GM23248 (cell line): ENCODE measurements around the gene DMGDH. TPM values are rescaled to one million over a fixed set of nuclear protein-coding genes. Genes with fewer than 3 reads are reported as not detected.

Experiments
- DNase-seq: peaks from one replicate; pipeline ENCODE4 v3.0.0-alpha.2; 2015
- H2AFZ ChIP-seq: fragments of 200-600 bp; sonication (generic); 2 replicates; pipeline ENCODE4 v1.6.1; 2016; ENCODE audit warnings: antibody characterized with exemption
- H3F3A ChIP-seq: fragments of 200-600 bp; sonication (generic); 2 replicates; pipeline ENCODE4 v1.6.1; 2016; ENCODE audit warnings: mild to moderate bottlenecking, antibody characterized with exemption, mixed run types; ENCODE audit not compliant: insufficient read depth
- H3K27ac ChIP-seq: fragments of 200-600 bp; sonication (generic); 2 replicates; pipeline ENCODE4 v1.5.1; 2016; ENCODE audit warnings: mild to moderate bottlenecking
- H3K27me3 ChIP-seq: fragments of 200-600 bp; sonication (generic); replicated peaks from 2 replicates; pipeline ENCODE4 v1.6.1; 2016; ENCODE audit warnings: mild to moderate bottlenecking; ENCODE audit not compliant: insufficient read depth
- H3K36me3 ChIP-seq: fragments of 200-600 bp; sonication (generic); 2 replicates; pipeline ENCODE4 v1.6.1; 2016; ENCODE audit warnings: low read depth, mild to moderate bottlenecking
- H3K4me1 ChIP-seq: fragments of 200-600 bp; sonication (generic); 2 replicates; pipeline ENCODE4 v1.6.1; 2016; ENCODE audit warnings: mild to moderate bottlenecking; ENCODE audit not compliant: insufficient read depth
- H3K4me2 ChIP-seq: fragments of 200-600 bp; sonication (generic); one replicate; pipeline ENCODE4 v1.6.1; 2016; ENCODE audit warnings: mild to moderate bottlenecking; ENCODE audit not compliant: unreplicated experiment
- H3K4me3 ChIP-seq: fragments of 200-600 bp; sonication (generic); 2 replicates; pipeline ENCODE4 v1.5.1; 2016; ENCODE audit warnings: mild to moderate bottlenecking
- H3K79me2 ChIP-seq: fragments of 200-600 bp; sonication (generic); 2 replicates; pipeline ENCODE4 v1.6.1; 2016; ENCODE audit warnings: mild to moderate bottlenecking; ENCODE audit not compliant: insufficient read depth
- H3K9ac ChIP-seq: fragments of 200-600 bp; sonication (generic); 2 replicates; pipeline ENCODE4 v1.6.1; 2016; ENCODE audit warnings: mild to moderate bottlenecking
- H3K9me2 ChIP-seq: fragments of 200-600 bp; sonication (generic); 2 replicates; pipeline ENCODE4 v1.6.1; 2016; ENCODE audit warnings: mixed run types, mild to moderate bottlenecking, moderate library complexity; ENCODE audit not compliant: insufficient read depth
- H3K9me3 ChIP-seq: fragments of 200-600 bp; sonication (generic); one replicate; pipeline ENCODE4 v1.6.1; 2017; ENCODE audit warnings: low read depth
- H4K20me1 ChIP-seq: fragments of 200-600 bp; sonication (generic); 2 replicates; pipeline ENCODE4 v1.6.0; 2016; ENCODE audit not compliant: insufficient read depth
- EZH2 ChIP-seq: fragments of 200-600 bp; sonication (generic); IDR thresholded peaks from 2 replicates; pipeline ENCODE4 v1.6.1; 2018; ENCODE audit warnings: antibody characterized with exemption, mild to moderate bottlenecking; ENCODE audit not compliant: insufficient read depth, poor library complexity, severe bottlenecking
- EZH2phosphoT487 ChIP-seq: fragments of 200-600 bp; sonication (generic); IDR thresholded peaks from 2 replicates; pipeline ENCODE4 v1.6.1; 2018; ENCODE audit warnings: antibody characterized with exemption, moderate library complexity, mild to moderate bottlenecking, low read depth; ENCODE audit not compliant: insufficient read depth
- WGBS, 2 experiments: methylation state at CpG; one replicate each; pipeline ENCODE4 v1.1.6; 2015 to 2017; ENCODE audit warnings: low lambda C conversion rate in 2 of 2, low coverage in 1 of 2; ENCODE audit errors: missing lambda C conversion rate in 2 of 2; 5-methylcytosine and 5-hydroxymethylcytosine counted together
- in situ Hi-C: fragments of 300-500 bp; cut with MboI; formaldehyde crosslinking; loops from 2 replicates; pipeline ENCODE4 v1.15.0; 2020
- polyA plus RNA-seq: library from polyadenylated mRNA; unstranded; fragments of >200 nt; fragmentation: Nextera tagmentation; extraction: Ambion mirVana; gene quantifications from 2 replicates; pipeline ENCODE4 v1.2.1, GENCODE V29; 2016
- total RNA-seq: library from RNA; depleted of rRNA; stranded (reverse); fragments of >200 nt; shearing (Covaris generic); gene quantifications from 2 replicates; pipeline ENCODE4 v1.2.3, GENCODE V29; 2014

Gene DMGDH
- total and polyA plus RNA-seq, 2 experiments from 2014 or later: 1.5 to 1.6 TPM

DNA sequence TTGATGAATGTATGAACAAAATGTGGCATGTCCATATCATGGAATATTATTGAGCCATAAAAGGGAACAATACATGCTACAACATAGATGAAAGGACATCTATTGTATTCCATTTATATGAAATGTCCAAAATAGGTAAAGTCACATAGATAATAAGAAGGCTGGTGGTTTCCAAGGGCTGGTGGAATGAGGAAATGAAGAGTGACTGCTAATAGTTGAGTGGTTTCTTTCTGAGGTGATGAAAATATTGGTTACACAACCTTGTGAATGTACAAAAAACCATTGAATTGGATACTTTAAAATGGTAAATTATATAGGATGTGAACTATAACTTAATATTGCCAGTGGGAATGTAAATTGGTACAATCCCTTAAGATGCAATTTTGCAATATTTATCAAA lies 89.6 kb downstream of the DMGDH start:
- no peak overlapping the region for H3K27ac ChIP-seq
- no peak overlapping the region for H3K9ac ChIP-seq
- H3K4me3 ChIP-seq: no peak overlapping the region
- no peaks in the 10 kb centered on the region; the same call in 1 of the 2 replicates for H3K9me2 ChIP-seq
- no peaks in the 10 kb centered on the region for H4K20me1 ChIP-seq
- no peaks in the 10 kb centered on the region for H3K9me3 ChIP-seq
- no peaks in the 10 kb centered on the region for H3K36me3 ChIP-seq
- H3K27me3 ChIP-seq: no peaks in the 10 kb centered on the region
- H3K4me1 ChIP-seq: 0 out of 2 replicates have a peak, but pooled peaks cover 6% of the 10 kb centered on the region
- no peak overlapping the region for H2AFZ ChIP-seq
- no peak for DNase-seq
- H3K79me2 ChIP-seq: peaks cover 17% of the 10 kb centered on the region; the same call in 1 of the 2 replicates
- peaks cover 13% of the 10 kb centered on the region for H3F3A ChIP-seq
- TF ChIP-seq EZH2: no peak
- no peak for TF ChIP-seq EZH2phosphoT487
- in situ Hi-C loops: no loop called here
- no peak overlapping the region for H3K4me2 ChIP-seq

DNA sequence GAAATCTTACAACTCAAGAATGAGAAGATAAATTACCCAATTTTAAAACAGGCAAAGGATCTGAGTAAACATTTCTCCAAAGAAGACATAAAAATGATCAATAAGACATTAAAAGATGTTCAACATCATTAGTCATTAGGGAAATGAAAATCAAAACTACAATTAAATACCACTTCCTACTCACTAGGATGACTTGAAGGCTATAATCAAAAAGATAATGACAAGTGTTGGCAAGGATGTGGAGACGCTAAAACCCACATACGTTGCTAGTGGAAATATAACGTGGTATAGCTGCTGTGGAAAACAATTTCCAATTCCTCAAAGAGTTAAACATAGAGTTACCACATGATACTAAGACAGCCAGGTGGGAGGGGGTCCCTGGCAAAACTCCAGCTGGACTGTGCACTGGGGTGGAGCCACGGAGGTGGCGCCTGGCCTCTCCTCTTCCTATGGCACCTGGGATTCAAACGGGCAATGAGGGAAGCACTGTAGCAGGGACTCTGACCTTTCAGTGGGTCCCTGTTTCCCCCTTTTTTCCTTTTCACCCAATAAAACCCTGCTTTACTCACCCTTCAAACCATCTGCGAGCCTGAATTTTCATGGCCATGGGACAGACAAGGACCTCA lies 90.2 kb downstream of the DMGDH start:
- H3K9me2 ChIP-seq: no peaks in the 10 kb centered on the region; the same call in 1 of the 2 replicates
- H3K9me3 ChIP-seq: no peaks in the 10 kb centered on the region
- H3K27me3 ChIP-seq: no peaks in the 10 kb centered on the region
- H4K20me1 ChIP-seq: no peaks in the 10 kb centered on the region
- H3K79me2 ChIP-seq: peaks cover 17% of the 10 kb centered on the region; the same call in 1 of the 2 replicates
- no peak for TF ChIP-seq EZH2
- TF ChIP-seq EZH2phosphoT487: no peak
- H3K9ac ChIP-seq: no peak overlapping the region
- H3F3A ChIP-seq: peaks cover 13% of the 10 kb centered on the region
- H3K4me1 ChIP-seq: 0 out of 2 replicates have a peak, but pooled peaks cover 6% of the 10 kb centered on the region
- no peak overlapping the region for H2AFZ ChIP-seq
- no peak overlapping the region for H3K27ac ChIP-seq
- no peak overlapping the region for H3K4me2 ChIP-seq
- in situ Hi-C loops: no loop called here
- 72% methylated on average over 7 of the region's 7 CpGs for WGBS, 2 experiments
- no peak for DNase-seq
- H3K4me3 ChIP-seq: no peak overlapping the region
- no peaks in the 10 kb centered on the region for H3K36me3 ChIP-seq

DNA sequence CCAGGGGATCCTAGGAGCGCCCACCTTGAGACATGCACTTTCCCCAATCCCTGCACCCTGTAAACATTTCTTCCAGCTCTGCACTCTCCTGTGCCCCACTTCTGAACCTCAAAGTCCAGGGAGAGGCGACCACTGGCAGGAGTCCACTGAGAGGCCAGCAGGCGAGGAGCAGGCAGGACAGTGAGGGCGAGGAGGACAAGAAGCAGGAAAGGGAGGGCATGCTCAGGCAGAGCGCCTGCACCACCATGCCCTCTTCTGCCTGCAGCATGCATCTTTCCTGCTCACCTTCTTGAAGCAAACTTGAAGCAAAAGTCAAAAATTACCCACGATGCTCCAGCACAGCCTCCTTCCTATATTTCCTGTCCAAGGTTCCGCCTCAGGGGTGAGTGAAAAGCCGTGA lies 94.4 kb downstream of the DMGDH start:
- Histone ChIP-seq H3K4me2 (no peak overlapping the region), H2AFZ (no peak overlapping the region), H3K9ac (no peak overlapping the region), H3F3A (0 out of 2 replicates have a peak, but pooled peaks cover 4% of the 10 kb centered on the region), H3K27ac (no peak overlapping the region), H3K4me3 (no peak overlapping the region), H3K79me2 (no peaks in the 10 kb centered on the region), H4K20me1 (no peaks in the 10 kb centered on the region; the same call in 1 of the 2 replicates), H3K9me3 (no peaks in the 10 kb centered on the region), H3K9me2 (no peaks in the 10 kb centered on the region; the same call in 1 of the 2 replicates), H3K27me3 (no peaks in the 10 kb centered on the region), H3K36me3 (no peaks in the 10 kb centered on the region), H3K4me1 (peaks cover 6% of the 10 kb centered on the region; the same call in 1 of the 2 replicates)
- no peak for TF ChIP-seq EZH2phosphoT487
- TF ChIP-seq EZH2: no peak
- DNase-seq: no peak
- in situ Hi-C loops: no loop called here
- WGBS, 2 experiments: 91% methylated on average over 8 of the region's 8 CpGs

DNA sequence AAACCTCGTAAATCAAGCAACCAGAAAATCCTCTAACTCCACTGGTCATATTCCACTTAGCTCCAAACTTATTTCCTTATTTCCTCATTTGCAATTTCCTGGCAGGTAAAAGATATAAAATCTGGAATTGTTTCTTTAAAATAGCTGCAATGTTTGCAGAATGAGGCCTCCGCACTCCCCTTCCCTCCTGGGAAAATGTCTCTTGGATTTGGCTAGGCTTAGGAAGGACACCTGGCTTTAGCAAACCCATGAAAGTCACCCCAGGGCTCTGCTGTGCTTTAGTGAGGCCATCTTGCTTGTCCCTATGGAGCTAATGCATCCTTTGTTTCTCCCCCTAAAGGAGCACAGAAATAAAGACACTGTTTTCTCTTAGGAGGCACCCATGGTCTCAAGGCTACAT lies 94.9 kb downstream of the DMGDH start:
- H3K9me3 ChIP-seq: no peaks in the 10 kb centered on the region
- no peak overlapping the region for H3K27ac ChIP-seq
- no peaks in the 10 kb centered on the region for H3K36me3 ChIP-seq
- no peaks in the 10 kb centered on the region for H3K27me3 ChIP-seq
- H3K4me3 ChIP-seq: no peak overlapping the region
- H3K79me2 ChIP-seq: no peaks in the 10 kb centered on the region
- H3K4me1 ChIP-seq: peaks cover 6% of the 10 kb centered on the region; the same call in 1 of the 2 replicates
- no peak for TF ChIP-seq EZH2phosphoT487
- DNase-seq: no peak
- no peak overlapping the region for H3K9ac ChIP-seq
- H3F3A ChIP-seq: 0 out of 2 replicates have a peak, but pooled peaks cover under 1% of the 10 kb centered on the region
- H3K4me2 ChIP-seq: no peak overlapping the region
- H4K20me1 ChIP-seq: no peaks in the 10 kb centered on the region; the same call in 1 of the 2 replicates
- H2AFZ ChIP-seq: no peak overlapping the region
- no peaks in the 10 kb centered on the region; the same call in 1 of the 2 replicates for H3K9me2 ChIP-seq
- 92 to 98% methylated on average over 2 of the region's 2 CpGs for WGBS, 2 experiments
- in situ Hi-C loops: no loop called here

DNA sequence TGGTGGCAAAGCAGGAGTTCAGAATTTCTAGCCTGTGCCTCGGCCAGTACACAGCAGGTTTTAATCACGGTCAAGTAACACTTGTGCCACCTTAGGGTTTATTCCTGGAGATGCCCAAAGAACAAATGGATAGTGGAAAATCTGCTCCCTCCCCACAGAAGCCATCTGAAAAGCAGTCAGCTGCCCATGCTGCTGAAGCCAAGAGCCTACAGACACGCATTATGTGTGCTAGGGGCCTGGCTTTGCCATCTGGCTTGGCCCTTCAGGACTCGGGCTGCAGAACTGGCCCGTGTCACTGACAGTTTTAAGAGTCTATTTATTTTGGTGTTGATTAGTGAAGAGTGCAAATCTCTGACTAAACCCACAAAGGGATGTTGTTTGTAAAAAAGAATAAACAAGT lies 95.5 kb downstream of the DMGDH start:
- H3K9me2 ChIP-seq: no peaks in the 10 kb centered on the region; the same call in 1 of the 2 replicates
- in situ Hi-C loops: no loop called here
- H3K9ac ChIP-seq: no peak overlapping the region
- H2AFZ ChIP-seq: no peak overlapping the region
- no peak overlapping the region for H3K4me3 ChIP-seq
- H3K9me3 ChIP-seq: no peaks in the 10 kb centered on the region
- no peaks in the 10 kb centered on the region for H3K27me3 ChIP-seq
- no peaks in the 10 kb centered on the region for H3K79me2 ChIP-seq
- H3K27ac ChIP-seq: no peak overlapping the region
- TF ChIP-seq EZH2 (no peak), EZH2phosphoT487 (no peak)
- H3F3A ChIP-seq: no peaks in the 10 kb centered on the region
- WGBS, 2 experiments: 46 to 52% methylated on average over 5 of the region's 5 CpGs
- H3K4me1 ChIP-seq: peaks cover 6% of the 10 kb centered on the region; the same call in 1 of the 2 replicates
- no peak overlapping the region for H3K4me2 ChIP-seq
- no peak for DNase-seq
- no peaks in the 10 kb centered on the region; the same call in 1 of the 2 replicates for H4K20me1 ChIP-seq
- H3K36me3 ChIP-seq: no peaks in the 10 kb centered on the region
